Upper lobe of left lung (tissue), 6 donors: ENCODE results near the gene PRR5L. TPM values are rescaled to one million over a fixed set of nuclear protein-coding genes. Genes with fewer than 3 reads are reported as not detected.

Experiments
- ATAC-seq, 2 donors: fragments of 200-7000 bp; cut with Tn5 transposase; one replicate each; pipeline ENCODE4 v1.9.1; 2022; ENCODE audit warnings: mild to moderate bottlenecking in 2 of 2, moderate library complexity in 2 of 2; ENCODE audit not compliant: low FRiP score in 2 of 2
- DNase-seq, 2 donors: peaks; one replicate each; pipeline ENCODE4 v3.0.0-alpha.2; 2019 to 2020
- H3K27ac ChIP-seq, 4 donors: fragments of 200-600 bp; sonication (generic); one replicate each; pipeline ENCODE4 v1.5.1; 2016 to 2019
- H3K27me3 ChIP-seq, 4 donors: fragments of 200-600 bp; sonication (generic); one replicate each; pipeline ENCODE4 v1.5.1; 2017 to 2019
- H3K36me3 ChIP-seq, 4 donors: fragments of 200-600 bp; sonication (generic); one replicate each; pipeline ENCODE4 v1.5.1; 2016 to 2019
- H3K4me1 ChIP-seq, 4 donors: fragments of 200-600 bp; sonication (generic); one replicate each; pipeline ENCODE4 v1.5.1; 2018 to 2019
- H3K4me3 ChIP-seq, 4 donors: fragments of 200-600 bp; sonication (generic); one replicate each; pipeline ENCODE4 v1.5.1; 2017 to 2019; ENCODE audit warnings: mild to moderate bottlenecking in 2 of 4, moderate library complexity in 1 of 4
- H3K9me3 ChIP-seq, 4 donors: fragments of 200-600 bp; sonication (generic); one replicate each; pipeline ENCODE4 v1.5.1; 2018 to 2019
- CTCF ChIP-seq, 6 experiments: fragments of 450-650 bp in 4 of 6; fragments of 200-600 bp in 2 of 6; sonication (generic) in 2 of 6; IDR thresholded peaks; one replicate each; pipeline ENCODE4 v1.5.1; 2016 to 2019; ENCODE audit warnings: antibody characterized with exemption in 6 of 6
- EP300 ChIP-seq, 4 donors: sonication (generic); formaldehyde crosslinking; IDR thresholded peaks; one replicate each; pipeline ENCODE4 v1.5.1; 2017; ENCODE audit warnings: antibody characterized with exemption in 4 of 4, control low read depth in 2 of 4
- POLR2A ChIP-seq, 4 donors: fragments of 450-650 bp; IDR thresholded peaks; one replicate each; pipeline ENCODE4 v1.5.1; 2016 to 2017; ENCODE audit warnings: antibody characterized with exemption in 4 of 4, mild to moderate bottlenecking in 2 of 4
- POLR2AphosphoS5 ChIP-seq, 2 donors: sonication (generic); formaldehyde crosslinking; IDR thresholded peaks; one replicate each; pipeline ENCODE4 v1.5.1; 2017; ENCODE audit warnings: antibody characterized with exemption in 2 of 2
- WGBS, 2 donors: methylation state at CpG; one replicate each; pipeline ENCODE4 v1.1.5; 2017 to 2018; 5-methylcytosine and 5-hydroxymethylcytosine counted together
- total RNA-seq, 6 donors: library from RNA; depleted of rRNA in 4 of 6; stranded (reverse); fragments of >200 nt in 4 of 6; gene quantifications; one replicate each; pipeline versions ENCODE4 v1.1.0 to v1.2.1, GENCODE V29; 2016 to 2021
- donor health status: DM: no; HTN: no; CAD: no; lungs with moderate emphysema.
- donor health status: DM: no; HTN: yes; CAD: no; lungs with severe emphysema.

PRR5L gene
- total RNA-seq, 6 donors from 2014 or later, result 18.9 to 40.5 (median 27.6) TPM

DNA sequence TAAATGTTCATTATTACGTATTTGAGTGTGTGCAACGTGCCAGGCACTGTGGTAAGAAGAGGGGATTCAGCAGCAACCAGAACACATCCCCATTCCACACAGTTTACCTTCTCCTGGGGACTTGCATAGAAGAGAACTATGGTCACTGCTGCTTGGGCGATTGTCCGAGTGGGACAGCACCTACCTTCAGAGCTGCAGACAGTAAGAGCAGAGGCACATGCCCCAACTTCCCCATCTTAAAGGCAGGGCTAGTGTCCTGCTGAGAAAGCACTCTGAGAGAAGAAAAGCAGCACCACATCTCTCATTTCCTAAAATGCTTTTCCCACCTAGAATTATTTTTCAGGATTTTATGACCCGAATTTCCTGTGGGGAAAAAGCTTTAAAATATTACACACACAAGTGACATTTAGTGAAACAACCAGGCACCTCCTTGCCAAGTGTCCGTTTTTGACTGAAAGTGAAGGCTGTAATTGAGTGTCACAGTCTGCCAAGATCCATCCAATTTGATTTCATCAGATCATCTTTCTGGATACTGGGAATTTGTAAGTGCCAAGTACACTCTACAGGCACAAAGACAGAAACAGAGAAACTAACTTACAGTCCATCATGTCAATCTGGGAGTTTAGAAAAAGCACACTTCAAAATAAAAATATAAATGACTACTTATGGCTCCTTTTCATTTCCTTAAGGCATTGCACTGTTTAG is 189.4 kb downstream of the PRR5L start:
- Histone ChIP-seq H3K27me3 (no peaks in the 10 kb centered on the region), H3K9me3 (no peaks in the 10 kb centered on the region), H3K4me1 (peaks cover 6 to 14% (median 13%) of the 10 kb centered on the region in 4 donors), H3K27ac (no peak overlapping the region), H3K4me3 (no peak overlapping the region), H3K36me3 (peaks cover 0 to 55% (median 27%) of the 10 kb centered on the region in 4 donors)
- ATAC-seq, result no peak
- no peak for TF ChIP-seq POLR2AphosphoS5 (IDR thresholded peaks at IDR 0.05)
- no peak for TF ChIP-seq EP300 (IDR thresholded peaks at IDR 0.05)
- no peak for TF ChIP-seq POLR2A (IDR thresholded peaks at IDR 0.05)
- no peak for TF ChIP-seq CTCF (IDR thresholded peaks at IDR 0.05)
- no peak for DNase-seq
- WGBS, 2 donors, result 81 to 87% methylated on average over 6 of the region's 6 CpGs

DNA sequence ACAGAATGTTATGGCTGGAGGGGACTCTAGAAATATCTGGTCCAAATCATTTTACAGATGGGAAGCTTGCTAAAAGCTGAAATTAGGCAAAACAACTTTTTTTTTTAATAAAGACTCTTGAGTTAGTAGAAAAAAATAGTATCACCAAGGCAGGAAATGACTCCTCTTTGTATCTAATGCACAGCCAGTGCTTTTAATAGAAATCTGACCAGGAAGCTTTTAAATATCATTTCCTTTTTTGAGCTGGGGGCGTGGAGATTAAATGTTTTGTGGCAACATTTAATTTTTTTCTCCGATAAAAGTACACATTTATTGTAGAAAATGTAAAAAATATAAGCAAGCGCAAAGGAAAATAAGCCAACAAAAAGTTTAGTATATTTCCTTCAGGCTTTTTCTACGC is 191.5 kb downstream of the PRR5L start:
- ATAC-seq, result no peak
- peak overlapping the region in 2 of 4 donors; percentile 59 to 70 for H3K27ac ChIP-seq

DNA sequence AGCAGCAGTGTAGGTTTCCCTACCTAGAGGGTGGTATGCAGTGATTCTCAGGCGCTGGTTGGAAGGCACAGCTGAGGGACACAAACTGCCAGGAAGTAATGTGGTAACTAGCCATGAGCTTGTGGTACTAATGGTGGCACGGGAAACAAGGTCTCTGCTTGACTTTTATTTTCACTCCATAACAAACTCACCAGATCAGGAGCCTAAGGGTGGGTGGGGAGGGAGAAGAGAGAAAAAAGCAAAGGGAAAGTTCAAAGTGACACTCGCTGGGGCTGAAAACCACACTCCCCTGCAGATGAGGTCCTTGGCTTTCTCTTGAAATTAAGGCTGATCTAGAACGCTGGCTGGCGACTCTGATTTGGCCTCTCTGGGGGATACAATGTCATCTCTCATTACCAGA is 192.0 kb downstream of the PRR5L start:
- no peaks in the 10 kb centered on the region for H3K9me3 ChIP-seq
- H3K36me3 ChIP-seq, result peaks cover 4 to 74% (median 37%) of the 10 kb centered on the region in 4 donors
- WGBS, 2 donors, result 56 to 59% methylated on average over 5 of the region's 5 CpGs
- peak overlapping the region in 3 of 4 donors; percentile 2 to 70 (median 59) for H3K27ac ChIP-seq
- H3K4me1 ChIP-seq, result peaks cover 6 to 14% (median 13%) of the 10 kb centered on the region in 4 donors
- no peak for TF ChIP-seq POLR2A (IDR thresholded peaks at IDR 0.05)
- TF ChIP-seq CTCF (IDR thresholded peaks at IDR 0.05), result no peak
- no peak for TF ChIP-seq POLR2AphosphoS5 (IDR thresholded peaks at IDR 0.05)
- no peak for TF ChIP-seq EP300 (IDR thresholded peaks at IDR 0.05)
- H3K4me3 ChIP-seq, result no peak overlapping the region
- ATAC-seq (no peak), DNase-seq (no peak)
- no peaks in the 10 kb centered on the region for H3K27me3 ChIP-seq

More for the DNA sequence above, 191.5 kb downstream of the PRR5L start:
- Histone ChIP-seq H3K27me3 (no peaks in the 10 kb centered on the region), H3K4me3 (no peak overlapping the region), H3K36me3 (peaks cover 4 to 74% (median 37%) of the 10 kb centered on the region in 4 donors), H3K9me3 (no peaks in the 10 kb centered on the region), H3K4me1 (peaks cover 6 to 14% (median 13%) of the 10 kb centered on the region in 4 donors)
- no peak for DNase-seq
- TF ChIP-seq EP300 (IDR thresholded peaks at IDR 0.05) (no peak), CTCF (IDR thresholded peaks at IDR 0.05) (no peak), POLR2AphosphoS5 (IDR thresholded peaks at IDR 0.05) (no peak), POLR2A (IDR thresholded peaks at IDR 0.05) (no peak)
- 62 to 70% methylated on average over 4 of the region's 4 CpGs for WGBS, 2 donors

DNA sequence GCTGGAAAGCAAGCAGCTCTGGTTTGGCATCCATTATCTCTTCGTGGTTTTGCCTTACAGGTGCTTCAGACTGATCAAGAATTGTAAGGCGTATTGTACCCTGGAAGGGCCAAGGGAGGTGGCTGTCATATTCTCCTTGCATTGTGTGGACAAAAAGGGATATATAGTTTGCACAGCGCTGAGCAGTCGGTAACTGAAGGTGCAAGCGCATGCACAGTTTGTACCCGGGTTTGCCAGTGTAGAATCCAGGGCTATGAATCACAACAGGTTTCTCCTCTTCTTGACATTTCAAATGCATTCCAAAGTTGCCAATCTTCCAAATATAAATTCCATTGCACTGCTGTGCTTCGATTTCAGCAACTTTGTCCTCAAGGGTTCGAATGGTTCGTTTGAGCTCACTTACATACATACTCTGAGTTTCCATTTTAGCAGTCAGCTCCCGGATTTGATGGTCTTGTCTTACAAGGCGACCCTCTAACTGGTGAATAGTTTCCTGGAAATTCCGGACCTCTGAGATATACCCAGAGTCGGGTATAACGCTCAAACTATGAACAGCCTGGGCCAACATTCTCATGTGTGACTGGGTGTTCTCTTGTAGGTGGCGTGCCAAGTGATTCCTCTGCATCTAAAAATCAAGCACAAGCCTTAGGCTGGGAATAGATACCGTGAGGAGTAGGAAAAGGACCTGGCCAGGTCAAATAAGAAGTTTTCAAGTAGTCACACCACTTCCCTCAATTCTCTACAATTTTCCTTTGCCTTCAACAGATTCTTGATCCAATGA is 194.1 kb downstream of the PRR5L start:
- 90 to 94% methylated on average over 16 of the region's 16 CpGs for WGBS, 2 donors
- Histone ChIP-seq H3K36me3 (peaks cover 12 to 81% (median 48%) of the 10 kb centered on the region in 4 donors), H3K27ac (no peak overlapping the region), H3K9me3 (no peaks in the 10 kb centered on the region), H3K27me3 (no peaks in the 10 kb centered on the region), H3K4me1 (peaks cover 6 to 14% (median 13%) of the 10 kb centered on the region in 4 donors), H3K4me3 (no peak overlapping the region)
- ATAC-seq (no peak), DNase-seq (no peak)
- TF ChIP-seq EP300 (IDR thresholded peaks at IDR 0.05) (no peak), CTCF (IDR thresholded peaks at IDR 0.05) (no peak), POLR2A (IDR thresholded peaks at IDR 0.05) (no peak), POLR2AphosphoS5 (IDR thresholded peaks at IDR 0.05) (no peak)
